Subcutaneous adipose tissue (tissue), 4 donors: ENCODE data around the gene ELMO1. TPM values are rescaled to one million over a fixed set of nuclear protein-coding genes. Genes with fewer than 3 reads are reported as not detected.

Source experiments
- CTCF ChIP-seq: fragments of 450-650 bp; IDR thresholded peaks from one replicate; pipeline ENCODE4 v1.5.1; 2016; ENCODE audit warnings: low read depth, mild to moderate bottlenecking, control low read depth, antibody characterized with exemption, moderate library complexity
- total RNA-seq, 4 donors: library from RNA; depleted of rRNA; stranded (reverse); fragments of >200 nt; gene quantifications; one replicate each; pipeline ENCODE4 v1.1.0, GENCODE V29; 2016

ELMO1 gene
- total RNA-seq, 4 donors from 2014 or later: 97.1 to 129 (median 126) TPM

- no peak for TF ChIP-seq CTCF
Measured at GRCh38 chr7:36945612-36946400, 502.9 kb downstream of the ELMO1 start.

- TF ChIP-seq CTCF: no peak
Measured at GRCh38 chr7:36944838-36945237, 503.8 kb downstream of the ELMO1 start.

DNA sequence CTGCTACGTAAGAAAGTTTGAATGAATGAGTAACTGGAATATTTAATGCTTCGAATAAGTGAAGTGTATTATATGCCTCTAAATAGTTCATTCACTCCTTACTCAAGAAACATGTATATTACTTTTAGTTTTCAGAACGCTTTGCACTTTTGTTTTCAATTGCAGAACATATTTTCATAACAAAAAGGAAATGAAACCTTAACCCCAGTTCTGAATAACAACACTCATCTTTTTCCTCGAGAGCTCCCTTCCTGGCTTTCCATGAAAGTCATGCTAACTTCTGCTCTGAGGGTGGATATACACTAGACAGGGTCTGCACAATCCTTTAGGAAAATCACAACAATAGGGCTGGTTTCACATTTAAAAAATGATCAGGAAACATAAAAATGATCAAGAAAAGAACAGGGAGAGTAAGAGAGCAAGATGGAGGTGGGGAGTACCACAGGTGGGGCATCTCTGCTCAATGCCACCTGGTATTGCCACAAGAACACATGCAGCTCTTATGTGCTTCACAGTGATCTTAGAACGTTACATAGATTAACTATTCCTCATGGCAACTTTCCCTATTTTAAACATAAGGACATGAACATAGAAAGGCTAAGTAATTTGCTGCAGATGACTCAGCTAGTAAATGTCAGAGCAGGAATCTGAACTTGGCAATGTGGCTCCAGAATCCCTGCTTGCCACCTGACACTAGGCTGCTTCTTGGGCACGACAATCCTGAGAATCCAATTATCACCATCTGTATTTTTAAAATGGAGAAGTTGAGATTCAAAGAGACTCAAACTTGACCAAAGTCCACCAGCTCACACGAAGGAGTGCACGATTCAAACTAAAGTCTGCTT is 504.9 kb downstream of the ELMO1 start:
- TF ChIP-seq CTCF: no peak

DNA sequence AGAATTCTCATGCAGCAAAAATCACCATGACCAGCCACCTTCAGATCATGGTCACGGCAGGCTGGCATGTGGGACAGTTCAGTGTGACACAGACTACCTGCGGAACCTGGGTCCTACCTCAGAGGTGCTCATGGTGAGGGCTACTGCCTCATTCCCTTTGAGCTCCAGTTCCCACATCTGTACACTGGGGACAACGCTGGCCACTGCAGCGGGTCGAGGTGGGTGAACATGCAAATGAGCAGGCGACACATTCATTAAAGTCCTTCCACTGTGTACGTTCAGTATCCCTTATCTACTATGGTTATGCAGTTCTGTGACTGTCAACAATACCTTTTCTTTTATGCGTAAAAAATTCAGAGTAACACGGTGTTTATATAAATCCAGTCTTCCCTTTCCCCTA is 505.7 kb downstream of the ELMO1 start:
- TF ChIP-seq CTCF: no peak

GRCh38 chr7:36942541-36942940 is 506.1 kb downstream of the ELMO1 start:
- no peak for TF ChIP-seq CTCF

DNA sequence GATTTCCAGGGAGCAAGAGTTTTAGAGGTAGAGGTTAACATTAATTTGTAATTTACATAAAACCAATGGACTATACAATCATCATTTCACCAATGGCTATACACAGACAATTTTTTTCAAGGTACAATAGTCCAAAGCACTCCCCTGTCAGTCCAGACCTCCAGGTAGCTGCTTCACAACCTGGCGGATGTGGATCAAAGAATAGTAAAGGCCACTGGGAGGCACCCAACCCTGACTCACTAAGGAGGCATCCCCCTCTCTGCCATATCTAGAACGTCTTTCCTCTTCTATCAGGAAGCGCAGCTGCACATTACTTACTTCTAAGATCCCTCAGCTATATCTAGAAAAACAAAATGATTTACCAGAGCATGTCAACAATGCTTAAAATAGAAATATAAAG is 506.6 kb downstream of the ELMO1 start:
- no peak for TF ChIP-seq CTCF

- no peak for TF ChIP-seq CTCF
Measured at GRCh38 chr7:36941359-36941758, 507.3 kb downstream of the ELMO1 start.
